ENCODE results near the gene ARHGAP26. TPM values are rescaled to one million over a fixed set of nuclear protein-coding genes. Genes with fewer than 3 reads are reported as not detected.
A peak's percentile ranks its signal among the peaks of the same experiment; 100 is the strongest.

ARHGAP26 gene
- total RNA-seq, 1 donor = 1.7 TPM

DNA sequence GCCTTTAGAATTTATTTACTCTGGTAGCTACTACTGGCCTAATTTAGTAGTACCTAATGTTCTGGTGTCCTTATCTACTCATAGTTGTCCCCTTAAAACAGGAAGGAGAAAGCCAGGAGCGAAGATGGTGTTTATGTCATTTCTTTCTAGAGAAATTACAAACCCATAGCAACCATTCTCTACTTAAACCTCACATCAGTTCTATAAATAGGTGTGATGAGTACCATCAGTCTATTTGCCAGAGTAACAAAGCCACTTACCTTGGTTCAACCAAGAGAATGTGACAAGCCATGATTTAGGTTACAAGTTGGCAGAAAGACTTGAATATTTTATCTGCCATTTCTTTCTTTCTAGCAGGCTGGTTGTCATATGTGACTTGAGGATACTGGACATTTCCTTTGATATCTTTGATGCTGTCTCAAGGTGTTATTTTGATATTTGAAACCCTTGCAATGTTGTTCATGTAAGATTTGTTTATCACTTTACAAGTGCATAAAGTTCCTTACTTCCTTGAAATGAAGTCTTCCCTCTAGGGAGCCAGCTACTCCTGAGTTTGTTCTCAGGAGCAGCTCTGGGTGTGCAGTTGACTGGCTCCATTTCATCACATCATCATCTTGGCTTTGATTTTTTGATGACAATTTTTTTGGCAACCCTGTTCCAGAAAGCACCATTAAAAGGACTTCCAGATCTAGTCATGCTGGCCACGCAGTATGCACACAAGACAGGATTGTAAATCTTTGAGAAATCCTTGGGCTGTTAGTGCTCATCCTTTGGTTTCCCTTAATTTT, 286.8 kb downstream of the ARHGAP26 start:
- DNase-seq (ENCODE audit: low read depth) = no peak
- TF ChIP-seq, protein P1, sequence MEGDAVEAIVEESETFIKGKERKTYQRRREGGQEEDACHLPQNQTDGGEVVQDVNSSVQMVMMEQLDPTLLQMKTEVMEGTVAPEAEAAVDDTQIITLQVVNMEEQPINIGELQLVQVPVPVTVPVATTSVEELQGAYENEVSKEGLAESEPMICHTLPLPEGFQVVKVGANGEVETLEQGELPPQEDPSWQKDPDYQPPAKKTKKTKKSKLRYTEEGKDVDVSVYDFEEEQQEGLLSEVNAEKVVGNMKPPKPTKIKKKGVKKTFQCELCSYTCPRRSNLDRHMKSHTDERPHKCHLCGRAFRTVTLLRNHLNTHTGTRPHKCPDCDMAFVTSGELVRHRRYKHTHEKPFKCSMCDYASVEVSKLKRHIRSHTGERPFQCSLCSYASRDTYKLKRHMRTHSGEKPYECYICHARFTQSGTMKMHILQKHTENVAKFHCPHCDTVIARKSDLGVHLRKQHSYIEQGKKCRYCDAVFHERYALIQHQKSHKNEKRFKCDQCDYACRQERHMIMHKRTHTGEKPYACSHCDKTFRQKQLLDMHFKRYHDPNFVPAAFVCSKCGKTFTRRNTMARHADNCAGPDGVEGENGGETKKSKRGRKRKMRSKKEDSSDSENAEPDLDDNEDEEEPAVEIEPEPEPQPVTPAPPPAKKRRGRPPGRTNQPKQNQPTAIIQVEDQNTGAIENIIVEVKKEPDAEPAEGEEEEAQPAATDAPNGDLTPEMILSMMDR (IDR thresholded peaks at IDR 0.05; ENCODE audit: insufficient read depth, low read depth, low read length) = no peak

DNA sequence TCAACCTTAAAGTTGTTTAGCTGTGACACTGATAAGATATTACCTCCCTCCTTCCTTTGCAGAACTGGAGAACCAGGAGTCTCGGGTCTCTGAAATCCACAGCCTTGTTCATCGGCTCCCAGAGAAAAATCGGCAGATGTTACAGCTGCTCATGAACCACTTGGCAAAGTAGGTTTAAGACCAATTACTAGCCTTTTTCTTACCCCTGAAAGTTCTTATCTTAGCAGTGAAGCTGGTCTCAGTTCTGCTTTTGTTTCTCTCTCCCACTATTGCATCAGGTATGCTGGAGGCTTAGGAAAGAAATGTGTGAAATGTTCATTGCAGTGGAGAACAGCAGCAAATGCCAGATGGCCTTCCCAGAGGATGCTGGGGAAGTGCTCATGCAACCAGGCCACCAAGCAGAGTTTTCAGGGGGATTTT, 287.4 kb downstream of the ARHGAP26 start:
- no peak overlapping the region for H3K4me3 ChIP-seq (ENCODE audit: low read depth, low read length)
- DNase-seq (ENCODE audit: low read depth) = peak; percentile 78
- TF ChIP-seq, protein P1 (IDR thresholded peaks at IDR 0.05; ENCODE audit: insufficient read depth, low read depth, low read length) = no peak

More for the DNA sequence above, 286.8 kb downstream of the ARHGAP26 start:
- no peak overlapping the region for H3K4me3 ChIP-seq (ENCODE audit: low read depth, low read length)

DNA sequence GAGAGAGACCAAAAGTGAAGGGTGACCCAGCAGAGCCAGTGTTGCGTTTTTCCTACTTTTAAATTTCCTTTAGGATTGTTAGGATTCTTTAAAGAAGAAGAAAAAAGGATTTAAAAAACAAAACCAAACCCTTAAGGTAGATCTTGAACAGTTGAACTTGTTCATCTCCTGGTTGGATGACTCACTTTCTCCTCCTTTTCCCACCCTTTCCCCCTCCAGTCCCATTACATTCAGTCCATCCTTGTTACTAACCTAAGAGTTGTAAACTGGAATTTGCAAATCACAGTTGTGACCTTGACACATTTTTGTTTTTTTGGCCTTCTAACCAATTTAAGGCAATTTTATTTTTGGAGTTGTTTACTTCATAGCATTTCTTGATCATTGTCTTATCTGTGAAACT, 289.2 kb downstream of the ARHGAP26 start:
- no peak for DNase-seq (ENCODE audit: low read depth)
- no peak overlapping the region for H3K4me3 ChIP-seq (ENCODE audit: low read depth, low read length)
- TF ChIP-seq, protein P1 (IDR thresholded peaks at IDR 0.05; ENCODE audit: insufficient read depth, low read depth, low read length) = no peak

DNA sequence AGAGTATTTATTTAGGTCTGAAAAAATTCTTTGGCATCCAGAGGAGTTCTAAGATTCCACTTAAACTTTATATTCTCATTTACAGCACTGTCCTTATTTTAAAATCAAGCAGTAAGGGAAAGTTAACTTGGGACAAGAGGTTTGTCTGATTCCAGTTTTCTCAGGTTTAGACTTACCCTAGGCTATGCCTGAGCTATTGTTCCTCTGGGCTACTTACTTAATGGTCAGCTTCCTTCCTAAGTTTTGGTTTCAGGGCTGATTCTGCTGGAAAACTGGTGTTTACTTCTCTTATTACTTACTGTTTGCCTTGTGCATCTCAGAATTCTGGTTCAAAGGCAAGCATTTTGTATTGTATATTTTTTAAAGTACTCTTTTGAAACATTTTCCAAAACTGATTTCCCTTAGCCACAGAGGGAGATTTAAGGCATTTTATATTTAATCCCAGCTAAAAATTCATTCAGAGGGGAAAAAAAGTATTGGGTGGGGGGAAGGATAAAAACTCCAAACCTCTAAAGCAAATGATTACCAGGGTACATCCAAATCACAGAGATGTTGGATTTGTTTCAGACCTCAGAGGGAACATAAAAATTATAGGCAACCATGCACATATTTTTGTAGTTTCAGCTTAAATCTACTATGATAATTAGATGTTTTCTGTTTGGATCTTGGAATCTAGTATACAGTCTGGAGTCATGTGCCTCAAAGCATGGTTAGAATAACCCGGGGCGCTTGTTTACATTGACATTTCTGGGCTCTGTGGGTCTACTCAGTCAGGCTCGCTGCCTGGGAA, 290.0 kb downstream of the ARHGAP26 start:
- no peak overlapping the region for H3K4me3 ChIP-seq (ENCODE audit: low read depth, low read length)
- peak; percentile 23 for DNase-seq (ENCODE audit: low read depth)
- TF ChIP-seq, protein P1 (IDR thresholded peaks at IDR 0.05; ENCODE audit: insufficient read depth, low read depth, low read length) = no peak

DNA sequence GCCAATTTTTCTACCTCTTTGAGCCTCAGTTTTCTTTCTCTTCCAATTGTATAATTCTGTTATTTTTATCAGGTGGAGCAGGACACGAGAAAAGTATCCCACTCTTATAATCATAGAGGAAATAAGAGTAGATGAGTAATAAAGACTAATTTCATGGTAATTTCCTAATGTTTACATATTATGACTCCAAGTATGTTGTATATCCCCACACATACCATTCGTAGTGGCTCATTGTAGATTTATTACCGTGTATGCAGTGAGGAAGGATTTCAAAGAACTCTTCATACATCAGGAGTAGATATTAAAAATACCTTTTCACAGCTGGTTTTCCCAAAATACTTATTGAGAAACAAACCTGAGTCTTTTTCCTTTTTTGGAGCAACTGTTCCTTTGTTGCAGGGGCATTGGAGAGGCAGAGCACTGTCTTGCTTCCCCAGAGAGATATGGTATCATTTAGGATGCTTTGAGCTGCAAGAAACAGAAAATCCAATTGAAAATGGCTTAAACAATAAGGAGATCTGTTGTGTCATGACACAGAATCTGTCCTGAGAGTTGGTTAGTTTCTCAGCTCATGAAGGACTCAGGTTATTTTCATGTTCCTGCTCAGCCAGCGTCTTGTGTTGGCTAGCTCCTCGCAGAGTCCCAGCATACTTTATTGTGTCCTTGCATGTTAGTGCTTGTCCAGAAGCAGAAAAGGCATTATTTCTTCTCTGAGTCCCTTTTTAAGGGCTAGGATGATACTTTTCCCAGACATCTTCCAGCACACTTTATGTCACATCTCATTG, 291.2 kb downstream of the ARHGAP26 start:
- TF ChIP-seq, protein P1 (IDR thresholded peaks at IDR 0.05; ENCODE audit: insufficient read depth, low read depth, low read length) = no peak
- no peak overlapping the region for H3K4me3 ChIP-seq (ENCODE audit: low read depth, low read length)
- DNase-seq (ENCODE audit: low read depth) = peak; percentile 94

DNA sequence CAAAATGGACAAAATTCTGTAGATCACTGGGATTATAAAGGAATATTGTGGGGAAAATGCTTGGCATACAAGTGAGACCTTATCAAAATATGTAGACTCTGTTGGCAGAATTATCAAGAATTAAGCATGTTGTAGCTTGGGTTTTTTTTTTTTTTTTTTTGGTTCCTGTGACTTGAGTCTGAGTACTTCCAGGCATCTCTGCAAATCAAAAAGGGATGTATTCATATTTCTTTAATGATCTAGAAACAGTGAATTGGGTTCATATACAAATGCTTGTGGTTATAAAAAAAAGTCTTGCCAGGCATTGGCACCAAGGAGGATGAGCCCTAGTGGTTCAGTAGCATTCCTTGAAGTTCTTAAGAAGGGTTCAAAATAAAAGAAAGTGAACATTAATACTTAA, 292.2 kb downstream of the ARHGAP26 start:
- no peak overlapping the region for H3K4me3 ChIP-seq (ENCODE audit: low read depth, low read length)
- no peak for DNase-seq (ENCODE audit: low read depth)
- TF ChIP-seq, protein P1 (IDR thresholded peaks at IDR 0.05; ENCODE audit: insufficient read depth, low read depth, low read length) = no peak
